ENCODE results near the gene MYO1D. TPM values are rescaled to one million over a fixed set of nuclear protein-coding genes. Genes with fewer than 3 reads are reported as not detected.

Gene MYO1D
- total RNA-seq, 1 experiment from 2014 or later = 40.8 TPM

DNA sequence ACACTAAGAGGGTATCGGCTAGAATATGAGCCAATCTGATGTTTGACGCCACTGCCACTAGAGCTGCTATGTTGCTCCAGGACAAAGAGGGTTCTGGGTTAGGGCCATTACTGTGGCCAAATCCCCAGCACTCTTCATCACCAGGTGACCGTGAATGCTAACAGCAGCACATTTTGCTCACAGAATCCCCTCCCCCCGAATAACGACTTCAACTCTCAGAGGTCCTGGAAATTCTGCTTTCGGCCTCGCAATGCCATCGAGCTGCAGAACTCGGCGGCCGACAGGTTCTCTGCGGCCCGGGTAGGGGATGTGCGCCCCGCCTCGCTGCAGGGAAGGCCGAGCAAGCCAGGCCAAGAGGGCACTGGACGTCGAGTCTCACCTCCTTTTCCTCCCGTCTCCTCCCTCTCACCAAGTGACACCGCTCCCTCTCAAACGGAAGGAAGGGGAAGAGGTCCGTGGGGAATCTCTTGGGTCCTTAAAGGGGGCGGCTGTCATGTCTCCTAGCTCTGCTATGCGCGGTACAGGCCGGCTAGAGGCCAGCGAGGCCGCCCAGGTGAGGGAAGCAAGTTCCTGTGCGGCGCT, 358.2 kb downstream of the MYO1D start:
- Histone ChIP-seq H3K4me2 (peak overlapping the region; percentile 77), H3F3A (ENCODE audit: insufficient read depth, low read depth) (no peaks in the 10 kb centered on the region), H3K9me2 (ENCODE audit: insufficient read depth) (no peaks in the 10 kb centered on the region), H3K9me3 (ENCODE audit: insufficient read depth, low read depth) (no peaks in the 10 kb centered on the region), H3K27ac (no peak overlapping the region), H2AFZ (peak overlapping the region; percentile 79), H3K27me3 (ENCODE audit: insufficient read depth, low read depth) (no peaks in the 10 kb centered on the region), H3K36me3 (ENCODE audit: low read depth) (no peaks in the 10 kb centered on the region), H3K4me3 (peak overlapping the region; percentile 56; the same call in 1 of the 2 replicates), H3K4me1 (replicated peaks; ENCODE audit: insufficient read depth) (0 out of 2 replicates have a peak, but pooled peaks cover 4% of the 10 kb centered on the region), H4K20me1 (ENCODE audit: insufficient read depth) (no peaks in the 10 kb centered on the region), H3K79me2 (ENCODE audit: low read depth) (no peaks in the 10 kb centered on the region)
- no peak for DNase-seq
- intact Hi-C loops (cut with micrococcal nuclease; ENCODE audit: unreplicated experiment) = no loop called here
- TF ChIP-seq EZH2 (IDR thresholded peaks at IDR 0.05; ENCODE audit: low read depth) (no peak), CTCF (conservative IDR thresholded peaks at IDR 0.05) (no peak)
- BruUV-seq (replicated peaks) = no TSS peak
- CTCF ChIA-PET = no interaction called here
- POLR2A ChIA-PET (ENCODE audit: unreplicated experiment) = no interaction called here

- BruUV-seq (replicated peaks) = no TSS peak
- CTCF ChIA-PET = no interaction called here
Observed at GRCh38 chr17:32517982-32518381, 358.9 kb downstream of the MYO1D start.

GRCh38 chr17:32516940-32517701, 359.8 kb downstream of the MYO1D start:
- TF ChIP-seq EZH2 (IDR thresholded peaks at IDR 0.05; ENCODE audit: low read depth) (no peak), CTCF (conservative IDR thresholded peaks at IDR 0.05) (no peak)
- no peaks in the 10 kb centered on the region for H4K20me1 ChIP-seq (ENCODE audit: insufficient read depth)
- H3K36me3 ChIP-seq (ENCODE audit: low read depth) = no peaks in the 10 kb centered on the region
- no peaks in the 10 kb centered on the region for H3K9me2 ChIP-seq (ENCODE audit: insufficient read depth)
- no TSS peak for BruUV-seq (replicated peaks)
- H2AFZ ChIP-seq = no peak overlapping the region
- H3K79me2 ChIP-seq (ENCODE audit: low read depth) = no peaks in the 10 kb centered on the region
- POLR2A ChIA-PET (ENCODE audit: unreplicated experiment) = no interaction called here
- CTCF ChIA-PET = no interaction called here
- H3K9me3 ChIP-seq (ENCODE audit: insufficient read depth, low read depth) = no peaks in the 10 kb centered on the region
- H3K4me1 ChIP-seq (replicated peaks; ENCODE audit: insufficient read depth) = 0 out of 2 replicates have a peak, but pooled peaks cover 4% of the 10 kb centered on the region
- intact Hi-C loops (cut with micrococcal nuclease; ENCODE audit: unreplicated experiment) = no loop called here
- H3K27ac ChIP-seq = no peak overlapping the region
- no peak overlapping the region for H3K4me2 ChIP-seq
- H3F3A ChIP-seq (ENCODE audit: insufficient read depth, low read depth) = no peaks in the 10 kb centered on the region
- H3K4me3 ChIP-seq = no peak overlapping the region
- no peaks in the 10 kb centered on the region for H3K27me3 ChIP-seq (ENCODE audit: insufficient read depth, low read depth)
- no peak for DNase-seq

More at GRCh38 chr17:32517982-32518381, 358.9 kb downstream of the MYO1D start:
- Histone ChIP-seq H3K27ac (no peak overlapping the region), H3K9me2 (ENCODE audit: insufficient read depth) (no peaks in the 10 kb centered on the region), H3K27me3 (ENCODE audit: insufficient read depth, low read depth) (no peaks in the 10 kb centered on the region), H3K4me1 (replicated peaks; ENCODE audit: insufficient read depth) (0 out of 2 replicates have a peak, but pooled peaks cover 4% of the 10 kb centered on the region), H3K4me2 (no peak overlapping the region), H3K79me2 (ENCODE audit: low read depth) (no peaks in the 10 kb centered on the region), H3F3A (ENCODE audit: insufficient read depth, low read depth) (no peaks in the 10 kb centered on the region), H3K9me3 (ENCODE audit: insufficient read depth, low read depth) (no peaks in the 10 kb centered on the region), H3K4me3 (no peak overlapping the region), H3K36me3 (ENCODE audit: low read depth) (no peaks in the 10 kb centered on the region), H2AFZ (no peak overlapping the region), H4K20me1 (ENCODE audit: insufficient read depth) (no peaks in the 10 kb centered on the region)
- DNase-seq = no peak
- intact Hi-C loops (cut with micrococcal nuclease; ENCODE audit: unreplicated experiment) = no loop called here
- POLR2A ChIA-PET (ENCODE audit: unreplicated experiment) = no interaction called here
- no peak for TF ChIP-seq CTCF (conservative IDR thresholded peaks at IDR 0.05)
- no peak for TF ChIP-seq EZH2 (IDR thresholded peaks at IDR 0.05; ENCODE audit: low read depth)
